Measurements from ENCODE around the gene PCDHA3. TPM values are rescaled to one million over a fixed set of nuclear protein-coding genes. Genes with fewer than 3 reads are reported as not detected.
"Not testable (repeated sequence)": the region's sequence is repeated elsewhere in the genome, so short reads cannot be mapped to it uniquely, and the experiment has no call there.

Gene PCDHA3
- total and polyA plus RNA-seq, 3 experiments from 2014 or later: not detected

- CTCF ChIA-PET: no interaction called here
- Mint-ChIP-seq H3K36me3 (no peaks in the 10 kb centered on the region), H3K27me3 (peaks cover 12 to 14% of the 10 kb centered on the region in 2 donors), H3K9me3 (peaks cover 15 to 31% (median 20%) of the 10 kb centered on the region in 5 donors), H3K27ac (no peak within 1 kb of the TSS), H3K4me3 (peak within 1 kb of the TSS in 1 of 7 donors; percentile 9), H3K4me1 (no peaks in the 10 kb centered on the region)
- no peaks in the 10 kb centered on the region for H3K9me3 ChIP-seq (ENCODE audit: low read length)
- H3K4me3 ChIP-seq (ENCODE audit: low read length): no peak within 1 kb of the TSS
- no peak for DNase-seq
- H3K36me3 ChIP-seq (ENCODE audit: insufficient read depth, low read length): no peaks in the 10 kb centered on the region
- POLR2A ChIA-PET: no interaction called here
- no peak within 1 kb of the TSS for H3K27ac ChIP-seq (ENCODE audit: low read depth, low read length)
- H3K27me3 ChIP-seq (ENCODE audit: insufficient read depth, low read length, poor library complexity, severe bottlenecking): no peaks in the 10 kb centered on the region
- H3K4me1 ChIP-seq (ENCODE audit: insufficient read depth, low read length): no peaks in the 10 kb centered on the region
Measured at GRCh38 chr5:140840978-140841962, 40.4 kb downstream of the PCDHA3 start, which contains the start of gene PCDHA8. Gene PCDHA8 (plus strand): TSS chr5:140841187. CDS start chr5:140841322, 135 bp downstream.

GRCh38 chr5:140842798-140843733, 42.2 kb downstream of the PCDHA3 start:
- POLR2A ChIA-PET: no interaction called here
- Histone ChIP-seq H3K27me3 (ENCODE audit: insufficient read depth, low read length, poor library complexity, severe bottlenecking) (no peaks in the 10 kb centered on the region), H3K27ac (ENCODE audit: low read depth, low read length) (no peak overlapping the region), H3K4me3 (ENCODE audit: low read length) (no peak overlapping the region), H3K4me1 (ENCODE audit: insufficient read depth, low read length) (no peaks in the 10 kb centered on the region), H3K36me3 (ENCODE audit: insufficient read depth, low read length) (no peaks in the 10 kb centered on the region), H3K9me3 (ENCODE audit: low read length) (no peaks in the 10 kb centered on the region)
- CTCF ChIA-PET: no interaction called here
- H3K9me3 Mint-ChIP-seq: peaks cover 21 to 33% (median 28%) of the 10 kb centered on the region in 5 donors
- peaks cover 9 to 31% of the 10 kb centered on the region in 2 donors for H3K27me3 Mint-ChIP-seq
- H3K36me3 Mint-ChIP-seq: no peaks in the 10 kb centered on the region
- H3K4me1 Mint-ChIP-seq: no peaks in the 10 kb centered on the region
- no peak overlapping the region for H3K4me3 Mint-ChIP-seq
- DNase-seq: no peak
- H3K27ac Mint-ChIP-seq: no peak overlapping the region

DNA sequence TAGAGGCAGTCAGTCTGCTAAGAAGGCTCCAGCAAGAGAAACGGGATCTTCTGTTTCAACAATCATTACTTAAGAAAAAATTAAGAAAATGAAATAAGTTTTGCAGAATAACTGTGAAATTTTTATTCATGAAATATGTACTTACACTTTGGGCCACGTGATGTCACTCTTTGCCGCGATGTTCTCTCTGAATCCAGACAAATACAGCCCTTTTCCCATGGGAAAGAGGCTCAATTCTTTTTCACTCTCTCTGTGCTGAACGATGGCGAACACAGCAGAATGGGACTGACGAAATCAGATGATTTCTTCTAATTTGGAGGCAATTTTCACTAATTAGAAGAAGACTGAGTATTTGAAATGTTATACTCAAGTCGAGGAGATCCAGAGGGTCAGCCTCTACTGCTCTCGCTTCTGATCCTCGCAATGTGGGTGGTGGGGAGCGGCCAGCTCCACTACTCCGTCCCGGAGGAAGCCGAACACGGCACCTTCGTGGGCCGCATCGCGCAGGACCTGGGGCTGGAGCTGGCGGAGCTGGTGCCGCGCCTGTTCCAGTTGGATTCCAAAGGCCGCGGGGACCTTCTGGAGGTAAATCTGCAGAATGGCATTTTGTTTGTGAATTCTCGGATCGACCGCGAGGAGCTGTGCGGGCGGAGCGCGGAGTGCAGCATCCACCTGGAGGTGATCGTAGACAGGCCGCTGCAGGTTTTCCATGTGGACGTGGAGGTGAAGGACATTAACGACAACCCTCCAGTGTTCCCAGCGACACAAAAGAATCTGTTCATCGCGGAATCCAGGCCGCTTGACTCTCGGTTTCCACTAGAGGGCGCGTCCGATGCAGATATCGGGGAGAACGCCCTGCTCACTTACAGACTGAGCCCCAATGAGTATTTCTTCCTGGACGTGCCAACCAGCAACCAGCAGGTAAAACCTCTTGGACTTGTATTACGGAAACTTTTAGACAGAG, 47.6 kb downstream of the PCDHA3 start, which contains the start of gene PCDHA9:
TSS of gene PCDHA9 (plus strand) at position 244 of the 964 bp plus-strand sequence. CDS start at position 358, 114 bp downstream.
- H3K4me1 ChIP-seq (ENCODE audit: insufficient read depth, low read length); POLR2A ChIA-PET; H3K27me3 ChIP-seq (ENCODE audit: insufficient read depth, low read length, poor library complexity, severe bottlenecking); H3K36me3 ChIP-seq (ENCODE audit: insufficient read depth, low read length); CTCF ChIA-PET; H3K36me3 Mint-ChIP-seq; H3K4me3 Mint-ChIP-seq; H3K4me3 ChIP-seq (ENCODE audit: low read length); H3K27ac ChIP-seq (ENCODE audit: low read depth, low read length); H3K9me3 ChIP-seq (ENCODE audit: low read length); DNase-seq; H3K27ac Mint-ChIP-seq; H3K4me1 Mint-ChIP-seq: not testable (repeated sequence)
- Mint-ChIP-seq H3K9me3 (peaks cover 9 to 19% (median 12%) of the 10 kb centered on the region in 5 donors), H3K27me3 (peaks cover 3 to 32% of the 10 kb centered on the region in 2 donors)

GRCh38 chr5:140849831-140850634, 49.2 kb downstream of the PCDHA3 start:
- CTCF ChIA-PET, POLR2A ChIA-PET: not testable (repeated sequence)

More at GRCh38 chr5:140849831-140850634, 49.2 kb downstream of the PCDHA3 start:
- not testable (repeated sequence) for H3K4me3 ChIP-seq (ENCODE audit: low read length); H3K4me1 Mint-ChIP-seq; DNase-seq; H3K36me3 Mint-ChIP-seq; H3K4me1 ChIP-seq (ENCODE audit: insufficient read depth, low read length); H3K4me3 Mint-ChIP-seq; H3K36me3 ChIP-seq (ENCODE audit: insufficient read depth, low read length); H3K9me3 ChIP-seq (ENCODE audit: low read length); H3K27ac Mint-ChIP-seq; H3K27me3 ChIP-seq (ENCODE audit: insufficient read depth, low read length, poor library complexity, severe bottlenecking); H3K27ac ChIP-seq (ENCODE audit: low read depth, low read length)
- H3K9me3 Mint-ChIP-seq: peaks cover 5 to 14% (median 10%) of the 10 kb centered on the region in 5 donors
- H3K27me3 Mint-ChIP-seq: peaks cover 3 to 38% of the 10 kb centered on the region in 2 donors

Other genes with a start within 250 kb of the PCDHA3 start
- 10 to 100 TPM; 59.6 to 60.7 TPM for gene SRA1, start 243.6 kb upstream of the PCDHA3 start, total RNA-seq
- gene SRA1, start 243.6 kb upstream of the PCDHA3 start, polyA plus RNA-seq: 36.1 TPM
- gene APBB3, start 236.5 kb upstream of the PCDHA3 start, total RNA-seq: 10 to 100 TPM; 14.1 to 17.0 TPM
- 3.5 TPM for gene APBB3, start 236.5 kb upstream of the PCDHA3 start, polyA plus RNA-seq
- gene SLC35A4, start 236.2 kb upstream of the PCDHA3 start, total RNA-seq: 100 to 1,000 TPM; 120 to 126 TPM
- 105 TPM for gene SLC35A4, start 236.2 kb upstream of the PCDHA3 start, polyA plus RNA-seq
- gene CD14, start 167.9 kb upstream of the PCDHA3 start, total RNA-seq: 1 to 10 TPM; 3.1 to 3.3 TPM
- gene CD14, start 167.9 kb upstream of the PCDHA3 start, polyA plus RNA-seq: 0.43 TPM
- 10 to 100 TPM; 23.9 to 24.4 TPM for gene TMCO6, start 161.6 kb upstream of the PCDHA3 start, total RNA-seq
- gene TMCO6, start 161.6 kb upstream of the PCDHA3 start, polyA plus RNA-seq: 15.4 TPM
- gene NDUFA2, start 153.4 kb upstream of the PCDHA3 start, total RNA-seq: 10 to 100 TPM; 77.5 to 81.7 TPM
- 146 TPM for gene NDUFA2, start 153.4 kb upstream of the PCDHA3 start, polyA plus RNA-seq
- 100 to 1,000 TPM in 1 of 2 experiments, 10 to 100 TPM in 1; 96.3 to 104 TPM for gene IK, start 153.2 kb upstream of the PCDHA3 start, total RNA-seq
- 193 TPM for gene IK, start 153.2 kb upstream of the PCDHA3 start, polyA plus RNA-seq
- gene WDR55, start 136.2 kb upstream of the PCDHA3 start, total RNA-seq: 10 to 100 TPM; 40.1 to 40.7 TPM
- 17.3 TPM for gene WDR55, start 136.2 kb upstream of the PCDHA3 start, polyA plus RNA-seq
- 1 to 10 TPM; 2.3 to 2.9 TPM for gene DND1, start 127.5 kb upstream of the PCDHA3 start, total RNA-seq
- not detected for gene DND1, start 127.5 kb upstream of the PCDHA3 start, polyA plus RNA-seq
- gene HARS1, start 109.7 kb upstream of the PCDHA3 start, total RNA-seq: 100 to 1,000 TPM in 1 of 2 experiments, 10 to 100 TPM in 1; 97.4 to 104 TPM
- 63.6 TPM for gene HARS1, start 109.7 kb upstream of the PCDHA3 start, polyA plus RNA-seq
- 10 to 100 TPM; 26.4 to 29.4 TPM for gene HARS2, start 109.6 kb upstream of the PCDHA3 start, total RNA-seq
- gene HARS2, start 109.6 kb upstream of the PCDHA3 start, polyA plus RNA-seq: 21.0 TPM
- gene ZMAT2, start 100.6 kb upstream of the PCDHA3 start, total RNA-seq: 10 to 100 TPM; 71.2 to 75.2 TPM
- gene ZMAT2, start 100.6 kb upstream of the PCDHA3 start, polyA plus RNA-seq: 81.7 TPM
- not detected for gene PCDHA1, start 14.9 kb upstream of the PCDHA3 start, total RNA-seq
- not detected for gene PCDHA1, start 14.9 kb upstream of the PCDHA3 start, polyA plus RNA-seq
- gene PCDHA2, start 6.2 kb upstream of the PCDHA3 start, total RNA-seq: not detected
- not detected for gene PCDHA2, start 6.2 kb upstream of the PCDHA3 start, polyA plus RNA-seq
- not detected for gene PCDHA4, start 6.0 kb downstream of the PCDHA3 start, total RNA-seq
- gene PCDHA4, start 6.0 kb downstream of the PCDHA3 start, polyA plus RNA-seq: not detected
- gene PCDHA5, start 20.6 kb downstream of the PCDHA3 start, total RNA-seq: not detected
- not detected for gene PCDHA5, start 20.6 kb downstream of the PCDHA3 start, polyA plus RNA-seq
- not detected for gene PCDHA6, start 26.9 kb downstream of the PCDHA3 start, total RNA-seq
- gene PCDHA6, start 26.9 kb downstream of the PCDHA3 start, polyA plus RNA-seq: not detected
- gene PCDHA7, start 33.2 kb downstream of the PCDHA3 start, total RNA-seq: not detected
- not detected for gene PCDHA7, start 33.2 kb downstream of the PCDHA3 start, polyA plus RNA-seq
- not detected for gene PCDHA8, start 40.1 kb downstream of the PCDHA3 start, total RNA-seq
- gene PCDHA8, start 40.1 kb downstream of the PCDHA3 start, polyA plus RNA-seq: not detected
- gene PCDHA9, start 47.3 kb downstream of the PCDHA3 start, total RNA-seq: not detected
- gene PCDHA9, start 47.3 kb downstream of the PCDHA3 start, polyA plus RNA-seq: not detected
- gene PCDHA10, start 54.8 kb downstream of the PCDHA3 start, total RNA-seq: not detected
- not detected for gene PCDHA10, start 54.8 kb downstream of the PCDHA3 start, polyA plus RNA-seq
- not detected for gene PCDHA11, start 67.9 kb downstream of the PCDHA3 start, total RNA-seq
- gene PCDHA11, start 67.9 kb downstream of the PCDHA3 start, polyA plus RNA-seq: not detected
- not detected for gene PCDHA12, start 74.3 kb downstream of the PCDHA3 start, total RNA-seq
- gene PCDHA12, start 74.3 kb downstream of the PCDHA3 start, polyA plus RNA-seq: not detected
- not detected for gene PCDHA13, start 81.1 kb downstream of the PCDHA3 start, total RNA-seq
- gene PCDHA13, start 81.1 kb downstream of the PCDHA3 start, polyA plus RNA-seq: not detected
- not detected for gene PCDHAC1, start 125.2 kb downstream of the PCDHA3 start, total RNA-seq
- gene PCDHAC1, start 125.2 kb downstream of the PCDHA3 start, polyA plus RNA-seq: not detected
- not detected for gene PCDHAC2, start 165.4 kb downstream of the PCDHA3 start, total RNA-seq
- gene PCDHAC2, start 165.4 kb downstream of the PCDHA3 start, polyA plus RNA-seq: not detected